Adrenal gland (tissue), 12 donors: ENCODE data around the gene BCL11A. TPM values are rescaled to one million over a fixed set of nuclear protein-coding genes. Genes with fewer than 3 reads are reported as not detected.

Experiments
- DNase-seq, 7 donors: peaks; one replicate each; pipeline ENCODE4 v3.0.0-alpha.2; 2019 to 2020
- H3K27ac ChIP-seq, 5 donors: fragments of 200-600 bp; sonication (generic) in 4 of 5; 1 replicate in 3 of 5; 2 replicates in 2 of 5; pipeline versions ENCODE4 v1.5.1 to v1.8.0; 2016 to 2020; ENCODE audit warnings: mild to moderate bottlenecking in 1 of 5
- H3K27me3 ChIP-seq: fragments of 200-600 bp; 2 replicates; pipeline ENCODE4 v1.8.0; 2021
- H3K36me3 ChIP-seq, 2 donors: fragments of 200-600 bp; replicated peaks in 1 of 2; 1 replicate in 1 of 2; 2 replicates in 1 of 2; pipeline versions ENCODE4 v1.5.1 to v1.8.0; 2018 to 2022
- H3K4me1 ChIP-seq, 2 donors: fragments of 200-600 bp; replicated peaks in 1 of 2; 1 replicate in 1 of 2; 2 replicates in 1 of 2; pipeline versions ENCODE4 v1.5.1 to v1.8.0; 2018 to 2021
- H3K4me3 ChIP-seq, 4 donors: fragments of 200-600 bp; sonication (generic) in 3 of 4; one replicate each; pipeline ENCODE4 v1.5.1; 2016 to 2018
- H3K9me3 ChIP-seq, 3 donors: fragments of 200-600 bp; sonication (generic) in 1 of 3; replicated peaks in 1 of 3; 1 replicate in 2 of 3; 2 replicates in 1 of 3; pipeline versions ENCODE4 v1.5.1 to v1.8.0; 2016 to 2021
- POLR2A ChIP-seq, 2 donors: fragments of 450-650 bp; IDR thresholded peaks; one replicate each; pipeline ENCODE4 v1.6.1; 2017; ENCODE audit warnings: antibody characterized with exemption in 2 of 2, mild to moderate bottlenecking in 2 of 2, moderate library complexity in 1 of 2
- WGBS, 4 donors: extraction: QIAGEN DNeasy Blood & Tissue Kit in 2 of 4; methylation state at CpG; one replicate each; pipeline versions ENCODE4 v1.1.5 to v1.1.7; 2013 to 2017; 5-methylcytosine and 5-hydroxymethylcytosine counted together
- intact Hi-C, 2 donors: fragments of 100-400 bp; cut with DNase I; formaldehyde crosslinking; loops; one replicate each; pipeline versions ENCODE4 v1.14.1 to v1.15.0; 2022 to 2023
- polyA plus RNA-seq, 3 donors: library from polyadenylated mRNA; stranded (reverse); fragments of 200-250 nt in 2 of 3; fragments of 350-450 nt in 1 of 3; fragmentation: Illumina TruSeq in 1 of 3; extraction: RNeasy Lipid Tissue Mini Kit (QIAGEN cat#74804) in 1 of 3; gene quantifications; one replicate each; pipeline ENCODE4 v1.2.3, GENCODE V29; 2013 to 2014
- total RNA-seq, 9 donors: library from RNA; depleted of rRNA in 4 of 9; stranded (reverse); fragments of >200 nt in 4 of 9; fragments of 120-200 nt in 1 of 9; fragmentation: NEBNext Ultra II Directional in 1 of 9; extraction: Animal tissue kit (Norgen Biotek cat#: 25700) in 1 of 9; gene quantifications; one replicate each; pipeline versions ENCODE4 v1.1.0 to v1.2.4, GENCODE V29; 2013 to 2023
- TF ChIP-seq, protein P1 (sequence below), 6 experiments: fragments of 450-650 bp in 4 of 6; fragments of 200-600 bp in 2 of 6; sonication (generic) in 1 of 6; IDR thresholded peaks; 1 replicate in 5 of 6; 2 replicates in 1 of 6; pipeline versions ENCODE4 v1.5.1 to v1.8.0; 2016 to 2021; ENCODE audit warnings: antibody characterized with exemption in 6 of 6, mild to moderate bottlenecking in 2 of 6, moderate library complexity in 1 of 6
- donor health status: healthy with polysubstance abuse.
- donor health status: Bipolar disorder and iron deficiency.
- donor health status: DM: yes; HTN: yes; CAD: no.
- donor health status: DM: no; HTN: no; CAD: no.
- donor health status: DM: no; HTN: no; CAD: no.
- donor health status: DM: yes; HTN: yes; CAD: no.

Gene BCL11A
- total and polyA plus RNA-seq, 12 donors, result 2.9 to 16.7 (median 5.3) TPM

DNA sequence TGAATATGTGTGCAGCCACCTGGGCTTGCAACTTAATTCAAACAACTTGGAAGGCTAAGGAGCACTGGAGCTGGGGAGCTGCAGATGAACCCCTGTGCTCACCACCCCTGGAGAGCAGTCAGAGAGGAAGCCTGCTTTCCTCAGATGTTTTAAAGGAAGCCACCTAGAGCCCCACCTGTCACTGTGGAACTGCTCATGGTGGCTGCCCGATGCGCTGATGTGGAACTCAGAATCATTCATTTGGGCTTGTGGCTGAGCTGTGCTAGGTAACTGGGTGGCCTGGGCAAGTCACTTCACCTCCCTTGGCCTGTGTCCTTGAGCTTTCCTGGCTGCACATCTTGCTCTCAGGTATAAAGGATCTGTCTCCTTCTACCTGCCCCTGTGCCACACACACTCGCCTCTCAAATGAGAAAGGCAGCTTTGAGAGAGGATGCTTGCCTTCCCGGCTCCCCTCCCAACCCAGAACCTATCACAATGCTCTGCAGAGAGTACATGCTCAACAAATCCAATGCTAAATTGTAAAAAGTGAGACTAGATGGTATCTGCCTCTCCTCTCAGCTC lies 41.3 kb downstream of the BCL11A start:
- Histone ChIP-seq H3K4me3 (no peak overlapping the region), H3K27me3 (no peaks in the 10 kb centered on the region), H3K4me1 (no peaks in the 10 kb centered on the region), H3K27ac (no peak overlapping the region), H3K36me3 (no peaks in the 10 kb centered on the region), H3K9me3 (no peaks in the 10 kb centered on the region)
- 88 to 90% (median 90%) methylated on average over 4 of the region's 4 CpGs for WGBS, 4 donors
- TF ChIP-seq POLR2A (IDR thresholded peaks at IDR 0.05), result no peak
- TF ChIP-seq, protein P1, sequence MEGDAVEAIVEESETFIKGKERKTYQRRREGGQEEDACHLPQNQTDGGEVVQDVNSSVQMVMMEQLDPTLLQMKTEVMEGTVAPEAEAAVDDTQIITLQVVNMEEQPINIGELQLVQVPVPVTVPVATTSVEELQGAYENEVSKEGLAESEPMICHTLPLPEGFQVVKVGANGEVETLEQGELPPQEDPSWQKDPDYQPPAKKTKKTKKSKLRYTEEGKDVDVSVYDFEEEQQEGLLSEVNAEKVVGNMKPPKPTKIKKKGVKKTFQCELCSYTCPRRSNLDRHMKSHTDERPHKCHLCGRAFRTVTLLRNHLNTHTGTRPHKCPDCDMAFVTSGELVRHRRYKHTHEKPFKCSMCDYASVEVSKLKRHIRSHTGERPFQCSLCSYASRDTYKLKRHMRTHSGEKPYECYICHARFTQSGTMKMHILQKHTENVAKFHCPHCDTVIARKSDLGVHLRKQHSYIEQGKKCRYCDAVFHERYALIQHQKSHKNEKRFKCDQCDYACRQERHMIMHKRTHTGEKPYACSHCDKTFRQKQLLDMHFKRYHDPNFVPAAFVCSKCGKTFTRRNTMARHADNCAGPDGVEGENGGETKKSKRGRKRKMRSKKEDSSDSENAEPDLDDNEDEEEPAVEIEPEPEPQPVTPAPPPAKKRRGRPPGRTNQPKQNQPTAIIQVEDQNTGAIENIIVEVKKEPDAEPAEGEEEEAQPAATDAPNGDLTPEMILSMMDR (IDR thresholded peaks at IDR 0.05), result no peak
- intact Hi-C loops, result no loop called here
- no peak for DNase-seq

DNA sequence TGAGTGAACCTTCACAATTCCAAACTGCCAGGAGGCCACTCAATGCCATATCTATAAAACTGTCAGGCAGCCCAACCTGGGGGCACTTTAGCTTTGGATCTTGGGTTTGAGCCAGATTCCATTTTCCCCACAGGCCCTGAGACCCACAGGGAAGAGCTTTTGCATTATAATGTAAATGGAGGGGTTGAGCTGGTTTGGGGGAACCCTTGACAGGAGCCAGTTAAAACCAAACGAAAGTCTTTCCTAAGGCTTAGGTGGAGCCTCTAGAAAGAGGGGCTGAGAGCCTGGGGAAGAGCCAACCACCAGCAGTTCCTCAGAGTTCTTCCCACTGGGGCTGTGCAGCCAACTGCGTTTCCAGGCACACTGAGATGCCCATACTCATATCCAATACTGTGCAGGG lies 42.7 kb downstream of the BCL11A start:
- no peaks in the 10 kb centered on the region for H3K9me3 ChIP-seq
- TF ChIP-seq, protein P1 (IDR thresholded peaks at IDR 0.05), result no peak
- no peak for TF ChIP-seq POLR2A (IDR thresholded peaks at IDR 0.05)
- intact Hi-C loops, result no loop called here
- H3K27me3 ChIP-seq, result no peaks in the 10 kb centered on the region
- no peak overlapping the region for H3K27ac ChIP-seq
- WGBS, 4 donors, result 65 to 86% (median 83%) methylated on average over 2 of the region's 2 CpGs
- no peaks in the 10 kb centered on the region for H3K4me1 ChIP-seq
- H3K36me3 ChIP-seq, result no peaks in the 10 kb centered on the region
- no peak for DNase-seq
- H3K4me3 ChIP-seq, result no peak overlapping the region

DNA sequence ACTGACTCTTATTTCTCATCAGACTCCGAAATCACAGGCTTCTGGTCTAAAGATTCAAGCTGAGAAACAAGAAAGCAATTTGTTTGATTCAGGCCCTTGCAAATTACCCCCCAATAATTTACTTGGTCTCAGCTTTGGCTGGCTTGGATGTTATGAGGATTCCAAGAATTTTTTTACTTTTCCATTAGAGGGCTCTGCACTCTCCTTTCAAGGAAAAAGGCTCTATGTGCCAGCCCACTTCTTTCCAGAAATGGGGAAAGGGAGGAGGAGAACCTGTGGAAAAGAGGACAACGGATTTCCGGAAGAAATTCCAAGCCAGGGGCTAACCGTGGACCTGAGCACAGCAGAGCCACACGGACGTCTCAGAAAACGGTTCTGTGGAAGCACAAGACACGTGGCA lies 44.4 kb downstream of the BCL11A start:
- Histone ChIP-seq H3K4me3 (no peak overlapping the region), H3K36me3 (no peaks in the 10 kb centered on the region), H3K4me1 (no peaks in the 10 kb centered on the region), H3K27ac (no peak overlapping the region), H3K9me3 (no peaks in the 10 kb centered on the region), H3K27me3 (no peaks in the 10 kb centered on the region)
- TF ChIP-seq, protein P1 (IDR thresholded peaks at IDR 0.05), result no peak
- TF ChIP-seq POLR2A (IDR thresholded peaks at IDR 0.05), result no peak
- DNase-seq, result no peak
- WGBS, 4 donors, result 75 to 88% (median 85%) methylated on average over 8 of the region's 8 CpGs
- intact Hi-C loops, result no loop called here

DNA sequence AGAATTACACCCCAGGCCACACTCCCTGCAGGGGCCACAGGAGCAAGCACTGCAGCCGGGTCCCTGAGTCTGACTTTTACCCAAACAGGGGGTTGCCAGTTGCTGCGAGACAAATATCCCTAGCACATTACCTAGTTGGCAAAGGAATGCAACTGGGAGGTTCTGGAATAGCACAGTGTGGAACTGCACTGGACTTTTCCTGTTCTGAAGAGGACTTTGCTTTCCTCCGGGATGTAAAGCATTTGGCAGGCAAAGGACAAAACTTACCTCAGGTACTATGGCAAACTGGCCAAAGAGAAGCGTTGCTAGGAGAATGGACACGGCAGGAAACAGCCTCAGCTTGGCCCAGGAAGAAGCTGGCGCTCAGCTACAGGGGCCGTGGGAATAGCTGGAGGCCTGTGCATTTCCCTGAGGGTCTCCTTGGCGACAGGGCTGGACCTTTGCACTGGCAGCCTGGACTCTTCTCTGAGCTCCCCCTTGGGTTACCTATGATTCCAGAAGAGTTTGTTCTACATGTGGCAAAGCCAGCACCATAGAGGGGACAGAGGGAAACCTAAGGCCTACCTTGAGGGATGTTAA lies 45.0 kb downstream of the BCL11A start:
- H3K9me3 ChIP-seq, result no peaks in the 10 kb centered on the region
- no peaks in the 10 kb centered on the region for H3K36me3 ChIP-seq
- H3K27ac ChIP-seq, result no peak overlapping the region
- no peak for DNase-seq
- no peaks in the 10 kb centered on the region for H3K27me3 ChIP-seq
- WGBS, 4 donors, result 85 to 90% (median 87%) methylated on average over 5 to 8 of the region's 8 CpGs
- no peak for TF ChIP-seq POLR2A (IDR thresholded peaks at IDR 0.05)
- TF ChIP-seq, protein P1 (IDR thresholded peaks at IDR 0.05), result no peak
- no peaks in the 10 kb centered on the region for H3K4me1 ChIP-seq
- intact Hi-C loops, result no loop called here
- no peak overlapping the region for H3K4me3 ChIP-seq
